ENCODE results near the gene ZBTB8OS.

- TF ChIP-seq CTCF (IDR thresholded peaks at IDR 0.05; ENCODE audit: low read length): no peak
- no peak for TF ChIP-seq EZH2phosphoT487 (IDR thresholded peaks at IDR 0.05; ENCODE audit: low read length)
- no peak for TF ChIP-seq EZH2 (optimal IDR thresholded peaks at IDR 0.05; ENCODE audit: low read depth, low read length)
These were observed 13.3 kb downstream of the ZBTB8OS start for GRCh38 chr1:32636914-32637645.
